NCI-H2196 treated with DMSO at 0.1 percent for 48 hours (cell line): ENCODE data around the gene PCSK5.

Experiments used
- DNase-seq: peaks from one replicate; lab custom pipeline; 2025; ENCODE audit not compliant: unreplicated experiment; lab: John Stamatoyannopoulos, UW

The PCSK5 gene

DNA sequence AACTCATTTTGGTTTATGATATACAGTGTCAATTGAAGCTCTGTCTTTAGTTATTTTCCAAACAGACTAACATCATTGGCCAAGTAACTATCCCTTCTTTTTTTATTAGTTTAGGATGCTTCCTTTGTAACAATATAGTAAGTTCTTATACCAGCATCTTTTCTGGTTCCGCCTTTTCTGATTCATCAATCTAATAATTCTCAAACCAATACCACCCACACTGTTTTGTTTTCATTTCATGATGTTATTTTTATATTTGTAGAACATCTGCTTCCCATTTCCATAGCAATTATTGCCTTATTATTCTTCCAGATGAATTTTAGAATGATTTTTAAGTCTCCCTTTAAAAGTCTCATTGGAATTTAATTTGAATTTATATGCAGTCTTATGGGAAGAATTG, 285.7 kb downstream of the PCSK5 start:
- DNase-seq, result no peak

DNA sequence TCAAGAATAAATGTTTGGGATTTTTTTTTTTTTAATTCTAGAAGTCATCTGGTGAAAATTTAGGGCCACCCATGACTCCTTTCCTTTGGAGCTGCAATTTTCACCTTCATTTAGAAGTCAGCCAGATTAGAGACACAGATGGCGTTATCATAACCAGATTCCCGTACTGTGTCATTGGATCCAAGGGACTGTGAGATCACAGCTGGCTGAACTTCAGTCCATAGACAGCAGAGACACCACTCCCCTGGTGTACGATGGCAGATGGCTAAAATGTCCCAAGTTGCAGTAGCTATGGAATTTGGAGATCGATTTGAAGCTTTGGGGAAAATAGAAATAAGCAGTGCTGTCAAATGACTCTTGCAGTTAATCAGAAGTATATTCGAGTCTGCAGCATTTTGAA, 287.5 kb downstream of the PCSK5 start:
- no peak for DNase-seq

DNA sequence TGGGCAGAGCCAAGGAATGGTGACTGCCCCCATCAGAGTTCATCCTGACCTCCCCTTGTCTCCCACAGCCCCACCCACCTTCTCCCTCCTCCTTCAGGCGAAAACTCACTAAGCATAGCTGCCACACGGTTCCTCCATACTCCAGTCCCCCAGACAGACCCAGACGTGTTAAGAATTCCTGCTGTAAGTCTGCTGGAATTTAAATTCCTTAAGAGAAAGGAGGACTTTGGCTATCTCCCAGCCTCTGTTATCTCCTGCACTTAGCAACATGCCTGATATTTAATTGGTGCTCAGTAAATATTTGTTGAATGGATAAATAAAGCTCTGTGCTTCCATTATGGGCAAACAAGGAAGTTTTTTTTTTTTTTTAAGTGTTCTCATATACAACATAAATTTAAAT, 290.1 kb downstream of the PCSK5 start:
- no peak for DNase-seq

DNA sequence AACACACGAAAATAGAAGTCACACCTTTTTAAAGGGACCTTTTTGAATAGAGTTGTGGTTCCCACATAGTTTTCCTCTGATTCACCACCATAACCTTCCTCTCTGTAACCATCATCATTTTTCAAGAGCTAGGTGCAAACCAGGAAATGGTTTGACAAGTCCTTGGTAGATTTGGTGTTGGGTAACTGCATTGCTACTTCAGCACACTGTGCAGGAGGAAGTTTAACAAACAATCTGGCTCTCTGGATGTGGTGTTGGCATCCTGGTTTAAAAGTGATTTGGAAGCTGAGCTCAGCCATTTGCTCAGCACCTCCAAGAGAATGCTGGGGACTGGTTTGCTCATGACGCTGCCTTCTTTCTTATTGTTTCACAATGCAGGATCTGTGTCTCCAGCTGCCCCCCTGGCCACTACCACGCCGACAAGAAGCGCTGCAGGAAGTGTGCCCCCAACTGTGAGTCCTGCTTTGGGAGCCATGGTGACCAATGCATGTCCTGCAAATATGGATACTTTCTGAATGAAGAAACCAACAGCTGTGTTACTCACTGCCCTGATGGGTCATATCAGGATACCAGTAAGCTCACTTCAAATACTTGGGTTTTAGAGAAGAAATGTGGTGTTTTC, 290.7 kb downstream of the PCSK5 start:
- DNase-seq, result peak; percentile 3

DNA sequence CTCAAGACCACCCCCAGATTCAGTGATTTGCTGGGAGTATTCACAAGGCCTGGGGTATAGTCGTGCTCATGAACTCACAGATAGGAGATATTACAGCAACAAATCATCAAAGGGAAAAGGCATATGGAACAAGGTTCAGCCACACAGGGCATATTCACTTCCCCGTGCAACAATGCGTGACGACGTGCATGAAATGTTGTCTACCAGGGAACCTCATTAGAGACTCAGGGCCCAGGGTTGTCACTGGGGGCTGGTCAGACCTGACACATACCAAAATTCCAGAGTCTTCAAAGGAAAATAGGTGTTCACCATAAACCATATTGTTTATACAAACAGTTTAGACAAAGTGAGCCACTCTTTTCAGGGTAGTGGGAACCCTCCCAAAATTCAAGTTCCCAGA, 291.3 kb downstream of the PCSK5 start:
- no peak for DNase-seq

DNA sequence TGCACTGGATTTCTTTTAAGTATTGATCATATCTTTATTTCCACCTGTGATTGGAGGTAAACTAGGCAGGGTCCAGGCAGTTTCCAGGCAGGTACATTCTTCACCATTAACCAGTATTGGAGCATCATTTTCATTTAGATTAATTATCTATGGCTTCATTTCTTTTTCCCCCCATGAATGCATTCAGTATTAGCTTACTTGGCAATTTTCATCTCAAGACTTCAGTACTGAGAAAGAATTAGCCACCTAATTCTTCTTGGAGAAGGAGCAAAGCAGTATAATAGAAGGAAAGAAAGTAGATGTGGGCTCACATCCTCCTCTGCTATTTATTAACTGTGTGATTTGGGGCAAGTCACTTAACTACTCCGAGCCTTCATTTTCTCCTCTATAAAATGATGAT, 295.0 kb downstream of the PCSK5 start:
- no peak for DNase-seq

DNA sequence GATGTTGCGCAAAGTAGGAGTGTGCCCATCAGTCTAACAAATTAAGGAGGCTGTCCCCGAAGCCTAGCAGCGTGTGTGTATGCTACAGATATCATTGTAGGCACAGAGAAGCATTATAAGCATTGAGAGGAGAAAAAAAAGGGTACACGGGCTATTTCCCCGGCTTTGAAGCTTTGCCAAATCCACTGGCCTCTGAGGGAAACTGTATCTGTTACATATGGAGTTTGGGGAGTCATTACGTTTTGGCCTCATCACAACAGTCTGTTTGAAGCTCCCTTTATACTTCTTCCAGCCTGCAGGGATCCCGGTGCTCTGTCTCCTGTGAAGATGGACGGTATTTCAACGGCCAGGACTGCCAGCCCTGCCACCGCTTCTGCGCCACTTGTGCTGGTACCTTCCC, 297.8 kb downstream of the PCSK5 start:
- DNase-seq, result no peak

DNA sequence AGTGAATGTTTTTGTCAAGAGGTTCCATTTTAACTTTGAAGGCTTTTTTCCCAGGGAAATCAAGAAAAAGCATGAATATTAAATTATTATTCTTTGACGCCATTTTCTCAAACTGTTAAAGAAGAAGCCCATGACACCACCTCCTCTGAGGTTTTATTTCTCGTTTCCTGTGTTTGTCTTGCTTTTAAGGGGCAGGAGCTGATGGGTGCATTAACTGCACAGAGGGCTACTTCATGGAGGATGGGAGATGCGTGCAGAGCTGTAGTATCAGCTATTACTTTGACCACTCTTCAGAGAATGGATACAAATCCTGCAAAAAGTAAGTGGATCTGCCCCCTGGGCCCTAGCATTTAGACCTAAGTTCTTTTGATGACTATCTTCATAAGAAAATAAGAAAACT, 298.4 kb downstream of the PCSK5 start:
- no peak for DNase-seq

DNA sequence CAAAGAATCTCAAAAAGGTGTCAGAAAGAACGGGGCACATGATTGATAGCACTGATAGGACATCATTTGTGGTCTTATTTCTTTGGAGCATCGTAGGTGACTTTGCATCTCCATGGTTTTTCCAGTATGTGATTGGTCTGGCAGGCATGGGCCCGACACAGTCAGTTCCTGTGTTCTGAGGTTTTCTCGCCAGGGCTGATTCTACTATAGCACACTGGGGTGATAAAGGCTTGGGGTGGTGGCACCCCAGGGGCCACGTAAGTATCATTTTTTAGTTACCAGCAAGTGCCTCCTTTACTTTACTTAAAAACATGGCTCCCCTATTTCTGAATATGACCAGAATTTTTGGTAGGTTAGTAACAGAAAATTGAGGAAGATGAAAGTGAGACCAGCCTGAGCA, 301.0 kb downstream of the PCSK5 start:
- DNase-seq, result no peak

DNA sequence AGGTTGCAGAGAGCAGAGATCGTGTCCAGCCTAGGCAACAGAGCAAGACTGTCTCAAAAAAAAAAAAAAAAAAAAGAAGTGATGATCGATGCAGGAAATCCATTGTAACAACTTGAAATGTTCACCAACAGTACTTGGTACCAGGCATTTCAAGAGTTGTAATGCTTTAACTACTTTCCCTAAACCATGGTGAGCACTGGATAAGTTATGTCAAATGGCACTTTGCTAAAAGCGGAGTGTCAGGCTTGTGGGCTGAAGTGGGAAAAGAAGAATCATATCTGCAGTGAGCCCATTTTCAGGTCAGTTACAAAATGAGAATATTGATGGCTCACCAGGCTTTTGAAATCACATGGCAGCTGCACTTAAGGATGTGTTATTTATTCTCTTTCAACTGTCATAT, 301.5 kb downstream of the PCSK5 start:
- no peak for DNase-seq

DNA sequence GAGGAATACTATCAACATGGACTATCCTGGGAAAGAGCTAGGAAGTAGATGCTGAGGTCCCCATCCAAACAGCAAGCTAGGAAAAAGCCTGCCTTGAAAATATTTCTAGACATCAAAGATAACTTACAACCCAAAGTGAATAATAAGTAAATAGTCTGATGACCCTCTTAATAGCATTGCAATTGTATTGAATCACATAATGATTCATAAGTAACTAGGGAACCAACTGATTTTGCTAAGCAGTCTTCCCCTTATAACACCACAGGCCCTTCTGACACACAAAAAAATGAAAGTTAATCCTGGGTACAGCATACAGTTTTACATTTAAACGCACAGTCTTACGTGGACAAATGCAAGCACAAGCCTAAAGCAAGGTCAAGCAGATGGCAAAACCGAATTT, 304.4 kb downstream of the PCSK5 start:
- no peak for DNase-seq

DNA sequence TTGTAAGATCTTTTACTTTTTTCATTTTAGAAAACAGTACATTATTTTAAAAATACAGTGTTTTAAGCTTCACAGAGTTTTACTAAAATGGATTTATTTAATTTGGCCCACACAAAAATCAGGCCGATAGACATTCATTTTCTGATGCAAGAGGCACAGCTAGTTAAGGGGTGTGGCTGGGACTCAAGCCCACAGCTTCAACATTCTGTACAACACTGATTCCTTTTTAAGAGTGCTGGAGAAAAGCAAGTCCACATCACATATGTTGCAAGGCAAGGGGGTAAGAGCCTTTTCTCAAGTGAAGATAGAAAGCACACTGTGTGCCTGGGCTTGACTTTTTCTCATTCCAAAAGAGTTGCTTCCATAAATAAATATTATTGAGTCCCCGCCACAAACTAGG, 307.9 kb downstream of the PCSK5 start:
- DNase-seq, result no peak

DNA sequence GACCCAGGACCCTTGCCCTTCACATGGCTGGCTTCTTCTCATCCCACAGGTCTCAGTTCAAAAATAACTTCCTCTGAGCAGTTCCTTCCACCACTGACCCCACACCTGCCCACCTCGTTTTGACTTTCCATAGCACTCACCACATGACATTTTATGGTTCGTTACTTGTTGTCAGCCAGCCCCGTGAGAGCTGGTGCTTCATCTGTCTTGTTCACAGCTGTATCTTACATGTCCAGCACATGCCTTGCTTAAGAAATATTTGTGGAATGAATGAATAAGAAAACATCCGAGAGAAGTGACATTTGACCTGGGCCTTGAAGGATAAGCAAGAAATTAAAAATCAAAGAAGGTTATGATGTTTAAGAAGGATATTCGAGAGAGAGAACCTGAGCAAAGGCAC, 309.8 kb downstream of the PCSK5 start:
- DNase-seq, result no peak

DNA sequence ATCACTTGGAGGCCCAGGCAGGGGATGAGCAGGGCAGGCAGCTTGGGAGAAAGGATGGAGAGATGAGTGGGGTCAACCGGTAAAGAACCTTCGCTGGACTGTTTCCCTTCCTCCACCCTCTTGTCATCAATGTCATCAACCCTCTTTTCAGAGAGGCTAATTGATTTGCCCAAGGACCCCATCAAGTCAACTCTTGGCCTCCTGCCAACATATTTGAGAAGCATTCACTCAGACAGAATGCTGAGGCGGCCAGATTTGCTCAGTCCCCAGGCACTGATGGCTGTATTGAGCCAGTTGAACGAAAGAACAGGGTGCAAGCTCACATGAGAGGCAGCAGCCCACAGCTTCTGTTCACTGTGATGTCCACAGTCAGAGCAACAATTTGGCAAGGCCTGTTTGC, 310.3 kb downstream of the PCSK5 start:
- no peak for DNase-seq

DNA sequence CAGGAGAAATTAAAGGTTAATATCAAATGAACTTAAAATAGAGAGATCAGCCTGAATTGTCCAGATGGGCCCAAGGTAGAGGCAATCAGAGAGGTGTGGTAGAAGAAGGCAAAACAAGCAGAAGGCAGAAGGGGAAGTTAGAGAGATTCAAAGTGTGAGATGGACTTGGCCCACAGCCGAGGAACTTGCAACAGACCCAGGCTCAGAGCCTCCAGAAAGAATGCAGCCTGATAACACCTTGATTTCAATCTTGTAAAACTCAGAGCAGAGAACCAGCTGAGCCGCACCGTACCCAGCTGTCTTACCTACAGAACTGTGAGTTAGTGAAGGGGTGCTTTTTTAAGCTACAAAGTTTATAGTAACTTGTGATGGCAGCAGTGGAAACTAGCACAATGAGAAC, 312.9 kb downstream of the PCSK5 start:
- DNase-seq, result no peak

DNA sequence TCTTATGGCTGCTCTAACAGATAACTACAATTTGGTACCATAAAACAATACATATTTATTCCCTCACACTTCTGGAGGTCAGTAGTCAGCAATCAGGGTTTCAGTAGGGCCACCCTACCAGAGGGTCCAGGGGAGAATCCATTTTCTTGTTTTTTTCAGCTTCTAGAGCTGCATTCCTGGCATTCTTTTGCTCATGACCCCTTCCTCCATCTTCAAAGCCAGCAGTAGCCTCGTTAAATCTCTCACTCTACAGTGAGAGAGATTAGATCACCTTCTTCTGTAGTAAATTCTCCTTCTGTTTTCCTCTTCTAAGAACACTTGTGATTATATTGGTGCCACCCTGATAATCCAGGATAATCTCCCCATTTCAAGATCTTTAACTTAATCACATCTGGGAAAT, 316.3 kb downstream of the PCSK5 start:
- DNase-seq, result no peak

DNA sequence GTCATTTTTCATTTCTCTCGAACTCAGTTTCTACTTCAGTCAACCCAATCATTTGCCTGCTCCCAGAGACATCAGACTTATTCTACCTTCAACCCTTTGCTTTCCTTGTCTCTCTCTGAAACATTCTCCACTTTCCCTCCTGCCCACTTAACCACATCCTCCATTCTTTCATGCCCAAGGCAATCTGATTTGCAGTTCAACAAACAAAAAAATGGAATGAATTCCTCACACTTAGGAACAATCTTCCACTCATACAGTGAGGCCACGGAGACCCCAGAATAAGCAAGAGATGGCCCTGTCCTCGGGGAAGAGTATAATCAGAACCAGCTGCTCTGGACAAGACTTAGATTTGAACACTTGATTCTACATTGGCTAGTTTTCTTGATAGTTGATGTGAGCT, 323.3 kb downstream of the PCSK5 start:
- no peak for DNase-seq

DNA sequence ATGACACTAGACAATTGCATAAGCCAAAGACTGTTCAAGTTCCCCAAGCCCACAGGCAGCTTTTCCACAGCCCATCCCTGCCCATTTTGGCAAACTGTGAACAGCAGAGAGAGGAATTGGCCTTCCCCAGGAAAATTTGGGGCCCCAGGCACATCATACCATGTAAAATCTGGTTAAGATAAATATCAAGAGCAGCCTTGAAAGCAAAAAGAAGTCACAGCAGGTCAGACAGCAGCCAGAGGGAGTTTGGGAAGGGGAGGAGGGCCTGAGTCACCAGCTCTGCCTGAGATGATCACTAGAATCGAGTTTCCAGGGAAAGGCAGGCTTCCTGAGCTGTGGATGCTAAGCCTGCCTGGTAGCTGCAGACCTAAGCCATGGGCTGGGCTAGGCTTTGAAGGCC, 324.6 kb downstream of the PCSK5 start:
- DNase-seq, result no peak

DNA sequence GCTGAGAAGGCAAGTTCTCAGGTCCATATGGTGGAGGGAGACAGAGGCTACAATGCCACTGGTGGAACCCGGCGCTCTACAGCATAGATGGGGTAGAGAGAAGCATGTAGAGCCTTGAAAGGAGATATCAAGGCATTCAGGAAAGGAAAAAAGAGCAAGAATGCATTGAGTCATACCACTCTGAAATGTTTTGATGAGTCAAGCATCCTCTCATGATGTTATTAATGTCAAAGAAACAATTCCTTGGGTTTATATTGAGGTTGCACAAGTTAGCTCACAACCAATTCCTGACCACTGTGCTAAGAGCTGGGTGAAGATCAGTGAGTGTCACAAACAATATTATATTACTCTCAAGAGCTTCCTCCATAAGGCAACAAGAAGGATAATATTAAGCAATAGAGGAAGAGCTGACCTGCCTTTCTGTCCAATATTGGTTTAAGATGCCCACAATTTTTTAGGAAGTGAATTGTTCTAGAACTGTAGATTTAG, 325.7 kb downstream of the PCSK5 start:
- no peak for DNase-seq

DNA sequence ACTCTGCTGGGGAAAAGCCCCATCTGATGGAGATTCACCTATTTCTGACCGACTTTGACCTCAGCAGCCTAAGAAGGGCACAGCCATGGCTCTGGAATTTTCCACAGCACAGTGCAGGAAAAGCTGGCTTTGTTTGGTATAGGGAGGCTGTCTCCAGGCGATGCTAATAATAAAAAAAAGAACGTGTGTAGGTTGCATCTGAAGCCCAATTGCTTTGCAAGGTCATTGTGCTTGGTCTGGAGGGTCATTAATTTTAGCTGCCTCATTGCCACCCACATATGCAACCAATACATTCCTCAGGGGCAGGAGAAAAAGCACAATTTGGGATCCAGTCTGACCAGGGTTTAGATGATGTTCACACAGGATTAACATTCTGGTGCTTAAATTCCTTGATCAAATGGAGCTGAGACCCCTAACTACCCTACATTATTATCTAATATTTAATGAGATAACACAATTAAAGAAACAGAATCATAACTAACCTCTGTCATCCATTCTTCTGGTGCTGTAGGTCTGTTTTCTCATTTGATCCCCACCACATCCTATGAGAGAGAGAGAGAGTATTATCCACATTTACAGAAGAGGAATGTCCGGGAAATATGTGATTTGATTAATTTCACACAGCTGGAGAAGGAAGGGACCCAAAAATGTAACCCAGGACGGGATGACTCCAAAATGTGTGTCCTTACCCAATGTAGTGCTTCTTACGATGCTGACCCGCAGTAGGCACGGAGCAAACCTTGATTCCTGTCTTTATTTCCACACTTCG, 327.8 kb downstream of the PCSK5 start:
- no peak for DNase-seq

DNA sequence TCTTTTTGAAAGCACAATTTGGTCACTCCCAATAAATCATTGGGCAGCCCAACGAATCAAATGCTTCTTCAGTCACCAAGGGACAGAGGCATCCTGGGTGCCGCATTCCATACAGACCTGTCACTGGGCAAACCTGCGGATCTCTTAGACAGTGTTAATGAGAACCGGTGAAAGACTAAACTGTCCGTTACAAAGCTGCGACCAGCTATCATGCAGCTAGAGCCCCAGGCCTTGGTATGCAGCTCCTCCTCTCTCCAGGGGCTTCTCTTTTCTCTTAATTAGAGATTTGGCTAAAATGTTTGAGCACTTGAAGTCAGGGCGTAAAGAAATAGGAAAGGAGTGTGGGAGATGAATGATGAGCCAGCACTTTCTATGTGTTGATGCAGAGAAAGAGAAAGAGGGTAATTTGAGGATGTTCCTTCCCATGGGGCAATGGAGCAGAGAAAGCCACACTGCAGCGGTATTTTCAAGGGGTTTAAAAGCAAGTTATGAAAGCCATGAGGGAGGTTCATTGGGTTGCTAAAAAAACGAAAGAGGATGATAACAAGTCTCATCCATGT, 328.5 kb downstream of the PCSK5 start:
- no peak for DNase-seq

DNA sequence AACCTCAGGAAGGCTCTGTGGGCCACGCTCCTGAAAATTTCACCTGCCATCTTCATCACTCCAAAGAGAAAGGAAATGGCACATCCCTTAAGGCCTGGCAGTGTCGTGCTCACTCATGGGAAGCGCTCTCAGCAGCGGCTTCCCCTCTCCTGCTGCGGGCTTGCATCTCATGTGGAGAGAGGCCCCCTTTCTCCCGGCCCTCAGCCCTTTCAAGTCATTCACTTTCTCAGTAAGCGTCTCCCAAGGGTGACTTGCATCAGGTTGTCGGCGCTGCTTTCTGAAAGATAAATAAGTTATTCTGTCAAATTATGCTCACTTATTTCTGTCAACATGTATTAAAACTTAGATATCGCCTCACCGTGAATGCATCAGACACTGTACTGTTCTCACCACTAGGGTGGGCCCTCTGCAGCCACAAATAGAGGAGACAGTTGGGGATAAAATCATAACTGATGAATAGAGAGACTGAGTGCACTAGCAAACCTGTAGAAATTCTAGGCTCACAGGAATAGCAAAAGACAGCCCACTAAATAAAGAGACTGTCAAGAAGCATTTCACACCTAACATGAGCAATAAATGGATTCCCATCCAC, 329.2 kb downstream of the PCSK5 start:
- DNase-seq, result no peak
